Measurements from ENCODE around the gene PLAAT4. TPM values are rescaled to one million over a fixed set of nuclear protein-coding genes. Genes with fewer than 3 reads are reported as not detected.

The PLAAT4 gene
- total and polyA plus RNA-seq, 4 experiments from 2014 or later = 152 to 416 (median 277) TPM

GRCh38 chr11:63553759-63554158 is 17.2 kb downstream of the PLAAT4 start:
- Histone ChIP-seq H3K27ac (ENCODE audit: low read depth, low read length) (peak overlapping the region; percentile 62), H3K4me3 (ENCODE audit: low read length in 2 of 2) (peak overlapping the region in 1 of 2 donors; percentile 53), H3K9me3 (ENCODE audit: control insufficient read depth in 1 of 2, low read length in 2 of 2) (no peaks in the 10 kb centered on the region), H3K36me3 (ENCODE audit: insufficient read depth, low read length) (no peaks in the 10 kb centered on the region), H3K4me1 (ENCODE audit: insufficient read depth, low read length) (peaks cover 38% of the 10 kb centered on the region), H3K27me3 (ENCODE audit: insufficient read depth, low read length) (no peaks in the 10 kb centered on the region)
- DNase-seq = peak; percentile 38 to 77 (median 52)
- Mint-ChIP-seq H3K27me3 (no peaks in the 10 kb centered on the region), H3K9me3 (no peaks in the 10 kb centered on the region), H3K4me1 (peaks cover 37 to 56% (median 45%) of the 10 kb centered on the region in 4 donors), H3K36me3 (no peaks in the 10 kb centered on the region), H3K4me3 (peak overlapping the region; percentile 57 to 94 (median 89)), H3K27ac (peak overlapping the region; percentile 84 to 98 (median 95))
- intact Hi-C loops (cut with micrococcal nuclease) = loop anchor here (2.0 kb wide), 1 partner anchor 17 kb away; the partner anchor contains the start of gene PLAAT4
- POLR2A ChIA-PET (ENCODE audit: partially characterized antibody) = interaction anchor here (1.1 to 7.1 kb wide), 9 partner anchors 8 to 50 kb away, joined by 3 to 132 read pairs (median 9); partner anchors contain the start of gene PLAAT4
- CTCF ChIA-PET (ENCODE audit: partially characterized antibody) = interaction anchor here (1.3 to 3.7 kb wide), 5 partner anchors 10 to 75 kb away, joined by 3 to 23 read pairs (median 7); partner anchors contain the start of genes PLAAT2 and PLAAT4

DNA sequence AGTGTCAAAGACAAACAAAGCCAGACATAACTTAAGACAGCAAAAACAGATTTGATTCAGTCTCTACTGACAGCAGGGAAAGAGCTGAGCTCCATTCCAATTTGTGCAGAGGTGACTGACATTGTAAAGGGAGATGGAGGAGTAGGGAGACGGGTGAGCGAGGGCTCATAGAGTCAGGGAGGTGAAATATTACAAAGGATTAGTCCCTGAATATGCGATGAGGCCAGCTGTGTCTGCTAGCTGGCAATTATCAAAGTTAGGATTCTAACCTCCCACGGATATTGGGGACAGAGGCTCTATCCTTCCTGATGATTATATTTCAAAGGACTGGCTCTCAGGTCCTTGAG is 18.2 kb downstream of the PLAAT4 start:
- no peak overlapping the region for H3K27ac ChIP-seq (ENCODE audit: low read depth, low read length)
- ChIA-PET POLR2A (ENCODE audit: partially characterized antibody) (interaction anchor here (4.9 to 7.1 kb wide), 2 partner anchors 18 to 22 kb away, joined by 42 to 132 read pairs; partner anchors contain the start of gene PLAAT4), CTCF (ENCODE audit: partially characterized antibody) (no interaction called here)
- H3K4me1 ChIP-seq (ENCODE audit: insufficient read depth, low read length) = peaks cover 40% of the 10 kb centered on the region
- intact Hi-C loops (cut with micrococcal nuclease) = no loop called here
- DNase-seq = no peak
- Mint-ChIP-seq H3K4me3 (peak overlapping the region in 3 of 8 donors; percentile 2 to 17 (median 12)), H3K4me1 (peaks cover 38 to 55% (median 46%) of the 10 kb centered on the region in 4 donors), H3K36me3 (no peaks in the 10 kb centered on the region), H3K27me3 (no peaks in the 10 kb centered on the region), H3K27ac (peak overlapping the region in 6 of 7 donors; percentile 48 to 95 (median 82)), H3K9me3 (no peaks in the 10 kb centered on the region)
- no peaks in the 10 kb centered on the region for H3K27me3 ChIP-seq (ENCODE audit: insufficient read depth, low read length)
- H3K9me3 ChIP-seq (ENCODE audit: control insufficient read depth in 1 of 2, low read length in 2 of 2) = no peaks in the 10 kb centered on the region
- no peaks in the 10 kb centered on the region for H3K36me3 ChIP-seq (ENCODE audit: insufficient read depth, low read length)
- H3K4me3 ChIP-seq (ENCODE audit: low read length in 2 of 2) = no peak overlapping the region

DNA sequence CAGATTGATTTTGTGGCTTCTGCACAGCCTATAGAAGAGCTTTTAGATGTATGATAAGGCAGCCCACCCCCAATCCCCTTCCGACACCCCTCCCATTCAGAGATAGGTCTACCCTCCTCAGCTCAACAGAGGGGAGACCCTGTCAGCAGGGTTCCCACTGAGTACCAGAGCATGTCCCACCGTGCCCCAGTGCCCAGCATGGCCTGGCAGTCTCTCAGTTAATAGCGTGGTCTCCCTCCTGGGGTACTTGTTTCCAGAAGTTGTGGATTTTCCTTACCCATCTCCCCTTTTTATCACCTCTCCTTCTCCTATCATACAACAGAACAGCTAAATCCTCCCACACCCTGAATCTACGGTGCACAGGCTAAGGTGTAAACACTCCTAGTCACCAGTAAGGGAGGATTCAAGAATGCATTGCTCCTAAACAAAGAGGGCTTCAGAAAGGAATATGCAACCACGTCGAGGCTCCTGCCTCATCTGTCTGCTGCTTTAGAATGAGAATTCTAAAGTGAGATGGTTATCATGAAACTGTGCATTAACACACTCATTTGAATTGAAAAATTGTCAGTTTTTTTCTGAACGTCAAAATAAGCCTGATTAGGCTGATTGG is 19.9 kb downstream of the PLAAT4 start:
- intact Hi-C loops (cut with micrococcal nuclease) = no loop called here
- Histone ChIP-seq H3K27ac (ENCODE audit: low read depth, low read length) (no peak overlapping the region), H3K27me3 (ENCODE audit: insufficient read depth, low read length) (no peaks in the 10 kb centered on the region), H3K36me3 (ENCODE audit: insufficient read depth, low read length) (no peaks in the 10 kb centered on the region), H3K9me3 (ENCODE audit: control insufficient read depth in 1 of 2, low read length in 2 of 2) (no peaks in the 10 kb centered on the region), H3K4me1 (ENCODE audit: insufficient read depth, low read length) (peaks cover 54% of the 10 kb centered on the region), H3K4me3 (ENCODE audit: low read length in 2 of 2) (no peak overlapping the region)
- H3K4me1 Mint-ChIP-seq = peaks cover 42 to 59% (median 52%) of the 10 kb centered on the region in 4 donors
- H3K36me3 Mint-ChIP-seq = no peaks in the 10 kb centered on the region
- POLR2A ChIA-PET (ENCODE audit: partially characterized antibody) = interaction anchor here (0.6 to 2.6 kb wide), 2 partner anchors 19 to 56 kb away, joined by 3 to 11 read pairs; partner anchors contain the start of gene PLAAT4
- H3K27me3 Mint-ChIP-seq = no peaks in the 10 kb centered on the region
- CTCF ChIA-PET (ENCODE audit: partially characterized antibody) = interaction anchor here (1.1 kb wide), 1 partner anchor 80 kb away, joined by 3 read pairs; no protein-coding TSS in a partner anchor
- peak overlapping the region in 2 of 7 donors; percentile 23 to 44 for H3K27ac Mint-ChIP-seq
- H3K9me3 Mint-ChIP-seq = no peaks in the 10 kb centered on the region
- H3K4me3 Mint-ChIP-seq = peak overlapping the region in 1 of 8 donors; percentile 26
- no peak for DNase-seq

GRCh38 chr11:63557570-63557969 is 21.0 kb downstream of the PLAAT4 start:
- no peaks in the 10 kb centered on the region for H3K36me3 ChIP-seq (ENCODE audit: insufficient read depth, low read length)
- no peak overlapping the region for H3K27ac ChIP-seq (ENCODE audit: low read depth, low read length)
- Mint-ChIP-seq H3K36me3 (no peaks in the 10 kb centered on the region), H3K4me1 (peaks cover 38 to 52% (median 46%) of the 10 kb centered on the region in 4 donors), H3K27me3 (no peaks in the 10 kb centered on the region), H3K9me3 (no peaks in the 10 kb centered on the region), H3K4me3 (no peak overlapping the region), H3K27ac (peak overlapping the region in 1 of 7 donors; percentile 54)
- peaks cover 46% of the 10 kb centered on the region for H3K4me1 ChIP-seq (ENCODE audit: insufficient read depth, low read length)
- H3K27me3 ChIP-seq (ENCODE audit: insufficient read depth, low read length) = no peaks in the 10 kb centered on the region
- intact Hi-C loops (cut with micrococcal nuclease) = no loop called here
- CTCF ChIA-PET (ENCODE audit: partially characterized antibody) = interaction anchor here (0.6 kb wide), 1 partner anchor 31 kb away, joined by 3 read pairs; no protein-coding TSS in a partner anchor
- H3K9me3 ChIP-seq (ENCODE audit: control insufficient read depth in 1 of 2, low read length in 2 of 2) = no peaks in the 10 kb centered on the region
- DNase-seq = no peak
- POLR2A ChIA-PET (ENCODE audit: partially characterized antibody) = interaction anchor here (0.6 to 2.6 kb wide), 2 partner anchors 20 to 55 kb away, joined by 3 to 11 read pairs; partner anchors contain the start of gene PLAAT4
- H3K4me3 ChIP-seq (ENCODE audit: low read length in 2 of 2) = no peak overlapping the region

DNA sequence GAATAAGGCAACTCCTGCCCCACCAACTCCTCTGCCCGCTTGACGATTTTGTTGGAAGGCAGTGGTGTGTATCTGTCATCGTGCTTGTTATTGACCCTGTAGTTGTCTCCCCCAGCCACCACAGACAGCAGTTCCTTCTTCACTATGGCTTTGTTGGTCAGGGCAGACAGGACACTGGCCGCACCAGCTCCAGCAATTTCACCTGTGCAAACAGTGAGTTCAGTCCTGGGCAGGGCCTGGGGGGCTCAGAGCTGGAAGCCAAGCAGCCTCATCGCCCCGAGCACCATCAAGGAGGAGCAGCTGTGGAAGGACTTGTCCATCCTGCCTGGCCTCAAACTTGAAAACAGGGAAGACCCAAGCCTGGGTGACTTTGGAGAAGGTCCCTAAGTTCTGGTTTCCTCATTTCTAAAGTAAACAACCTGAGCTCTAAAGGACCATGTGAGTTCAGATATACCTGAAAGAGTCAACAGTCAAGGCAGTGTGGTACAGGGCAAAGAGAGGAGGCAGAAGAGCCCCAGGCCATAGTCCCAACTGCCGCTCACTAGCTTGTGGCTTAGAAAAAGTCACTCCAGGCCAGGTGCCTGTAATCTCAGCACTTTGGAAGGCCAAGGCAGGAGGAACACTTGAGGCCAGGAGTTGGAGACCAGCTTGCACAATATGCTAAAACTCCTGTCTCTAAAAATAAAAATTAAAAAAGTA is 22.0 kb downstream of the PLAAT4 start:
- peaks cover 36% of the 10 kb centered on the region for H3K4me1 ChIP-seq (ENCODE audit: insufficient read depth, low read length)
- H3K27ac ChIP-seq (ENCODE audit: low read depth, low read length) = no peak overlapping the region
- CTCF ChIA-PET (ENCODE audit: partially characterized antibody) = no interaction called here
- H3K27me3 ChIP-seq (ENCODE audit: insufficient read depth, low read length) = no peaks in the 10 kb centered on the region
- Mint-ChIP-seq H3K4me1 (peaks cover 31 to 45% (median 39%) of the 10 kb centered on the region in 4 donors), H3K36me3 (no peaks in the 10 kb centered on the region), H3K4me3 (no peak overlapping the region), H3K27ac (peak overlapping the region in 1 of 7 donors; percentile 42), H3K27me3 (no peaks in the 10 kb centered on the region), H3K9me3 (no peaks in the 10 kb centered on the region)
- H3K9me3 ChIP-seq (ENCODE audit: control insufficient read depth in 1 of 2, low read length in 2 of 2) = no peaks in the 10 kb centered on the region
- intact Hi-C loops (cut with micrococcal nuclease) = no loop called here
- H3K36me3 ChIP-seq (ENCODE audit: insufficient read depth, low read length) = no peaks in the 10 kb centered on the region
- DNase-seq = no peak
- no peak overlapping the region for H3K4me3 ChIP-seq (ENCODE audit: low read length in 2 of 2)
- POLR2A ChIA-PET (ENCODE audit: partially characterized antibody) = interaction anchor here (1.1 to 2.6 kb wide), 4 partner anchors 16 to 26 kb away, joined by 3 to 11 read pairs (median 6); partner anchors contain the start of gene PLAAT4

DNA sequence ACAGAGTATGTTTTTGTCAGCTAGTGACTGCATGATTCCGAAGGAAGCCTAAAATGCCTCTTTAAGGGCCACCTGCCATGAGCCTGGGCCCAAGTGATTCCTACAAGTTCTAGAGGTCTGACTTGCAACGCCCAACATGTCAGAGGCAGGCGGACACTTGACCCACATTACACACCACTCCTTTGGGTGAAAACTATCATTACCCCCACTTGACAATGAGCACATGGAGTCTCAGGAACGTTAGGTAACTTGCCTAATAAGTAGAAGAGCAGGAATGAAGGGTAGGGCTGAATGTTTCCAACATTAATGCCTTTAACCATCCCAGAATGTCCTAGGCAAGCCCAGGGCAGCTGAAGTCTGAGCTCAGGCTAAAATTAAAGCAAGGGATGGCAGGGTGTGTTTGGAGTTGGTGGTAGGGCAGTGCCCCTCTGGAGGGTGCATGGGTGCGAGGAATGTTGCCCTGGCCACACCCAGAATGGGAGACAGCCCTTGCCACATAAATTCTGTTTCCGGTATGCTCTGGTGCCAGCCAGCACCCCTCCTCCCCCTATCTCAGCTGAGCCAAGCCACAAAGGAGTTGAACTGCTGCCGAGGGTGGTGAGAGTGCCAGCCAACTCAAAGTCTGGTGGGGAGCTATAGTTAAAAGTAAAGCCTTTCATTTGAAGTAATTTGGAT is 24.0 kb downstream of the PLAAT4 start:
- no peaks in the 10 kb centered on the region for H3K36me3 Mint-ChIP-seq
- peak overlapping the region; percentile 8 to 87 (median 67) for H3K27ac Mint-ChIP-seq
- peak in 2 of 5 donors; percentile 15 to 17 for DNase-seq
- Histone ChIP-seq H3K27me3 (ENCODE audit: insufficient read depth, low read length) (no peaks in the 10 kb centered on the region), H3K27ac (ENCODE audit: low read depth, low read length) (no peak overlapping the region), H3K9me3 (ENCODE audit: control insufficient read depth in 1 of 2, low read length in 2 of 2) (no peaks in the 10 kb centered on the region), H3K36me3 (ENCODE audit: insufficient read depth, low read length) (no peaks in the 10 kb centered on the region), H3K4me1 (ENCODE audit: insufficient read depth, low read length) (peaks cover 39% of the 10 kb centered on the region), H3K4me3 (ENCODE audit: low read length in 2 of 2) (no peak overlapping the region)
- H3K9me3 Mint-ChIP-seq = no peaks in the 10 kb centered on the region
- ChIA-PET POLR2A (ENCODE audit: partially characterized antibody) (interaction anchor here (1.0 to 1.9 kb wide), 5 partner anchors 9 to 29 kb away, joined by 3 to 13 read pairs (median 3); partner anchors contain the start of gene PLAAT4), CTCF (ENCODE audit: partially characterized antibody) (interaction anchor here (0.5 to 1.2 kb wide), 2 partner anchors 175 to 919 kb away, joined by 3 read pairs; no protein-coding TSS in a partner anchor)
- no peaks in the 10 kb centered on the region for H3K27me3 Mint-ChIP-seq
- H3K4me1 Mint-ChIP-seq = peaks cover 35 to 47% (median 41%) of the 10 kb centered on the region in 4 donors
- peak overlapping the region in 7 of 8 donors; percentile 35 to 78 (median 44) for H3K4me3 Mint-ChIP-seq
- intact Hi-C loops (cut with micrococcal nuclease) = no loop called here
